HG03064 (cell line): Measurements from ENCODE around the gene SLC8A1.
"Not testable (repeated sequence)": the region's sequence is repeated elsewhere in the genome, so short reads cannot be mapped to it uniquely, and the experiment has no call there.

Experiments
- ATAC-seq: cut with Tn5 transposase; IDR thresholded peaks from one replicate; pipeline ENCODE4 v1.9.1; 2021; ENCODE audit warnings: low read depth; ENCODE audit not compliant: unreplicated experiment

The SLC8A1 gene

GRCh38 chr2:40098786-40099470, 353.0 kb downstream of the SLC8A1 start:
- no peak for ATAC-seq

DNA sequence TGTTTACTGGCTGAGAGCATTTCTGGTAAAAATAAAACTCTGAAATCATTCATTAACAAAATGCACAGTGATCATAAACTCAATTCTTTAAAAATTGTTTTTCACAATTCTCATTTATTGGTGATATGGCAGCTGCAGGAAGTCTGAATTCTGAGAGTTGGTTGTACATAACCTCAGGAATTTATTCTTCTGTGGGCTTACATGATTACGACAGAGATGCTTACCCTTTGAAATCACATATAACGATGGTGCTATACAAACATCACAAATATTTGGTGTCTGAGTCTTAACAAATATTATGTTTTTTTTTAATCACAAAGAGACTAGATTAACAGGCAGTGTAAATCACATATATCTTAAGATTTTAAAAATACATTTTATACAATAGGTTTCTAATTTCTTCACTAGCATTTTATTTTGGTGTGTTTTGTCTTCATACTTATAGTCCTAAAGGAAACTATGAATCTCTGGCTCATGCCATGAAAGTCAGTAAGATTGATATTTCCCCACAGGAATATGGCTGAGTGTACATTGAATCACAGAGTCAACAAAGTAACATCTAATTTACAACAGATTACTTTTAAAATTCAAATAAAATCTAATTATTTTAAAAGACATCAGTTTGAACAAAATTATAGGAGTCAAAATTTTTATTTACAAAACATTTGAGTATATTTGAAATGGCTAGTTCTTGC, 354.1 kb downstream of the SLC8A1 start:
- ATAC-seq: no peak

GRCh38 chr2:40096360-40096759, 355.5 kb downstream of the SLC8A1 start:
- ATAC-seq: no peak

DNA sequence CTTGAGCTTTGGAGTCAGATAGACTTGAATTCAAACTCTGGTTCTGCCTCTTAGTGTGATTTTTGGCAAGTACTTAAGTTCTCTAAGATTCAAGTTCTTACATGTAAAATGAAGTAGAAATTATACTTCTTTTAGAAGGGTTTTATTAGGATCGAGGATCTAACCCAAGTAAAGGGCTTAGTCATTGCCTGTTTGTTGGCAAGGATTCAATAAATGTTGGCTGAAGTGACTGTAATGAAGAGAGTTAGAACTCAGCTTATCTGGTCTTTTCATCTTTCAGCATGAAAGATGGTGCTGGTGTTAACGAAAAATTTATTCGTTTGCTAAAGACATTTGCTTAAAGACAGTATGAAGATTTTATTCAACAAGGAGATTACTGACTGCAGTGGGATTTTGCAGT, 356.9 kb downstream of the SLC8A1 start:
- no peak for ATAC-seq

- no peak for ATAC-seq
Measured at GRCh38 chr2:40094451-40094850, 357.4 kb downstream of the SLC8A1 start.

- no peak for ATAC-seq
Measured at GRCh38 chr2:40093021-40093675, 358.7 kb downstream of the SLC8A1 start.

GRCh38 chr2:40090044-40090443, 361.8 kb downstream of the SLC8A1 start:
- ATAC-seq: no peak

GRCh38 chr2:40087927-40088326, 364.0 kb downstream of the SLC8A1 start:
- no peak for ATAC-seq

GRCh38 chr2:40087434-40087833, 364.5 kb downstream of the SLC8A1 start:
- no peak for ATAC-seq

- no peak for ATAC-seq
Measured at GRCh38 chr2:40085786-40086185, 366.1 kb downstream of the SLC8A1 start.

- ATAC-seq: not testable (repeated sequence)
Measured at GRCh38 chr2:40073336-40073735, 378.6 kb downstream of the SLC8A1 start.

GRCh38 chr2:40072442-40073232, 379.3 kb downstream of the SLC8A1 start:
- no peak for ATAC-seq

GRCh38 chr2:40062381-40062780, 389.5 kb downstream of the SLC8A1 start:
- no peak for ATAC-seq

- no peak for ATAC-seq
Measured at GRCh38 chr2:40049781-40050180, 402.1 kb downstream of the SLC8A1 start.

GRCh38 chr2:40048506-40048905, 403.4 kb downstream of the SLC8A1 start:
- ATAC-seq: no peak

- no peak for ATAC-seq
Measured at GRCh38 chr2:40047406-40047805, 404.5 kb downstream of the SLC8A1 start.
